Measurements from ENCODE around the gene TMEM250.

- no peak for TF ChIP-seq CTCF (IDR thresholded peaks at IDR 0.05 in 8 of 11, conservative IDR thresholded peaks at IDR 0.05 in 3 of 11)
- no peak for TF ChIP-seq POLR2AphosphoS5 (IDR thresholded peaks at IDR 0.05)
Observed at GRCh38 chr9:136119883-136120393, 1.3 kb upstream of the TMEM250 start.
